Activated CD4-positive, alpha-beta T cell treated with anti-CD3 and anti-CD28 coated beads, Interleukin-2, amount 50 U/mL, for 16 hours (primary cell): ENCODE data around the gene SHISA6.
"Not testable (repeated sequence)": the region's sequence is repeated elsewhere in the genome, so short reads cannot be mapped to it uniquely, and the experiment has no call there.

Experiments used
- DNase-seq: peaks from one replicate; pipeline ENCODE4 v3.0.0-alpha.2; 2020

Gene SHISA6

DNA sequence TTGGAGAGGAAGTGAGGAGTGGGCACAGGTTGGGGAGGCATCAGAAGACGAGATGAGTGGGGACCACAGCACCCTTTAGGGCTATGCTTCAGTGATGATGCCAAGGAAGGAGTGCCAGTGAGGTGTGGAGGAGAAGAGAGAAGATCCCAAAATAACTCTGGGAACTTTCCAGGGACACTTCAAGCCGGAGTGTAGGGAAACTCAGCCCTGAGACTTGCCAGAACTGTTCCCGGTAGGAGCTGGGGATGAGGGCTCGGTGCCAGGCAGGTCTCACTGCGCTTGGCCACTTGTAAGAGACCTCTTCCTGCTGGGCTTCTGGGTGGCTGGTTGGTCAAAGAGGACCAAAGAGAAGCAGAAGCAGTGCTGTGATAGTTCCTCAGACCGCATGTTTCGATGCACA is 63.6 kb downstream of the SHISA6 start:
- no peak for DNase-seq

DNA sequence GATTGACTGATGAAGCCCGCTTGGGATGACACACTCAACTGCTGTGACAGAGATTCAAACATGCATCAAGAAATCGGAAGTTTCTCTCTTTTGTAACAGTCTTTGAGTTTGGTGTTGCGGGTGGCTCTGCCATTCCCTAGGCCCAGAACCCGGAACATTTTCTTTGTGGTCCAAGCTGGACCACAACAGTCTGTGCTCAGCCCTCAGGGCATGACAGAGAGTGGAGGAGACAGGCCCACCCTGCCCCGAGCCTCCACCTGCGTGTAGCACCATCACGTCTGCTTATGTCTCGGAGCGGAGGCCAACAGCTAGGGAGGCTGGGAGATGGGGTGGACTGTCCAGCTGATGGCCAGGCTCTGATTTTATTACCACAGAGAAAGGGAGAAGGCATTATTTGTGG is 64.5 kb downstream of the SHISA6 start:
- DNase-seq: no peak

- DNase-seq: no peak
Observed at GRCh38 chr17:11308531-11308930, 67.5 kb downstream of the SHISA6 start.

GRCh38 chr17:11309033-11309432 is 68.0 kb downstream of the SHISA6 start:
- DNase-seq: no peak

DNA sequence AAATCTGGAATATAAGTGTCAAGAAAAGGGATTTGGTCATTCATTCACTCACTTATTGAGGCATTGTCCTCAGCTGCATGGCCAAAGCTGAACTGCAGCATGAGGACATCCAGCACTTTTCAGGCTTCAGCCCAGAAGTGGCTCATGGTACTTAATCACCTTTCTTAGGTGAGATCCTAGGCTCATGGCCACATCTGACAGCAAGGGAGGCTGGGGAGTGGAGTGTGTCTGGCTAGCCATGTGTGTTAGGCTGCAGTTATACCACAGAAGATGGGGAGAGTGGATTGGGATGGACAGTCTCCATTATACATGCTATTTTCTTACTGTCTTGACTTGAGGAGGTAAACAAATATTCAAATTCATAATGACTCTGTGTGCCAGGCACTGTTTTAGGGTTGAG is 68.8 kb downstream of the SHISA6 start:
- no peak for DNase-seq

DNA sequence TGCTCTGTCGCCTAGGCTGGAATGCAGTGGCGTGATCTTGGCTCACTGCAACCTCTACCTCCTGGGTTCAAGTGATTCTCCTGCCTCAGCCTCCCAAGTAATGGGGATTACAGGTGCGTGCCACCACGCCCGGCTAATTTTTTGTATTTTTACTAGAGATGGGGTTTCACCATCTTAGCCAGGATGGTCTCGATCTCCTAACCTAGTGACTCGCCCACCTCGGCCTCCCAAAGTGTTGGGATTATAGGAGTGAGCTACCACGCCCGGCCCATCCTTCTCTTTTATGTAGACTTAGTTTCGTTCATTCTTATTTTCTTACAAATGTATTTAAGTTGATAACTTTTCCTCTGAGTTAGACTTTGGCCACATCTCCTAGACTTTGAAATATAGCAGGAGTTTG is 75.4 kb downstream of the SHISA6 start:
- not testable (repeated sequence) for DNase-seq

DNA sequence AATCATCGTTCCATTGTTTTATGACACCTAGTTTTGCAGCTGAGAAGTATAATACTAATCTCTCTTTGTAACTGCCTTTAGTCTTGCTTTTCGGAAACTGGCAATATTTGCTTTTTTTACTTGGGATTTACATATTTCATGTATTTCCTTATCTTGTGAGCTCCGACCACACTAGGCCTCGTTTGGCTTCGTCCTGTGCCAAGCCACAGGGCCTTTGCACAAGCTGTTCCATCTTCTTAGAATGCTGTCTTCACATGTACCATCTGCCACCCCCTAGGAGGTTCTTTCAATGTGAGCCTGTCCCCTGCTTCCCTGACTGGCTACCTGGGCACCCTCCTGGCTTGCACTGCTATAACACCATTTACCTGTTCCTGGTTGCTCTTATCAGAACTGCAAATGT is 77.2 kb downstream of the SHISA6 start:
- no peak for DNase-seq

DNA sequence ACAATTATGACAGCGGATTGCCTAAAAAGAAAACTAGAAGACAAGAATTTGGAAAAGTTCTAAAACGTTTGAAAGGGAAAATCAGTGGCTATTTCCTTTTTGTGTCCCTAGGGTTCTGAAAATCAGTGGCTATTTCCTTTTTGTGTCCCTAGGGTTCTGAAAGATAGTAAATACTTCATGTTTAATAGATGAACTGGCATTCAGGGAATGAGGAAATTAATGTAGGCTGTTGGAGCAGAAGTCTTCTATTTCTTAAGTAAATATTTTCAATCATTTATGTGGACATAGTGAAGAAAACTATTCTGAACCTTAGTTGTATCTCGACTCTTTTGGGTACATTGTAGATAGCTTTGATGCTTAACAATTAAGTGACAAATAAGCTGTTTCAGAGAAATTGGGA is 78.9 kb downstream of the SHISA6 start:
- no peak for DNase-seq

GRCh38 chr17:11324021-11324420 is 83.0 kb downstream of the SHISA6 start:
- DNase-seq: no peak

GRCh38 chr17:11324846-11325420 is 83.9 kb downstream of the SHISA6 start:
- DNase-seq: no peak

GRCh38 chr17:11326492-11326891 is 85.5 kb downstream of the SHISA6 start:
- DNase-seq: no peak

- DNase-seq: no peak
Observed at GRCh38 chr17:11328770-11329169, 87.8 kb downstream of the SHISA6 start.

DNA sequence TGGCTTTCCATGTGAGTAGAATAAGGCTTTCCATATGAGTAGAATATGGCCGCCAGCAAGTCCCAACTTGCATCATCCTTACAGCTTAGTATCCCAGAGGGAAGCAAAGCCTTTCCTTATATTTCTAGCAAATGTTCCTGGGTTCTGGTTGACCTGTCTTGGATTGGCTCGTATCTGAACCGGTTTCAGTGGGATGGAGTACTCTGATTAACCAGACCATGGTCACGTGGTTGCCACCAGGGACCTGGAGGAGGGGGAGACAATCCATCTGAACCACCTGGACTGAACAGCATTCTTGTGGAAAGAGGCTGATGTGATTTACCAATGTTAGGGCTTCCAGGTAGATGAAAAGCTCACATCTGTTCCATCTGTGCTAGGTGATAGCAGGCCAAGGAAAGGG is 89.0 kb downstream of the SHISA6 start:
- no peak for DNase-seq

DNA sequence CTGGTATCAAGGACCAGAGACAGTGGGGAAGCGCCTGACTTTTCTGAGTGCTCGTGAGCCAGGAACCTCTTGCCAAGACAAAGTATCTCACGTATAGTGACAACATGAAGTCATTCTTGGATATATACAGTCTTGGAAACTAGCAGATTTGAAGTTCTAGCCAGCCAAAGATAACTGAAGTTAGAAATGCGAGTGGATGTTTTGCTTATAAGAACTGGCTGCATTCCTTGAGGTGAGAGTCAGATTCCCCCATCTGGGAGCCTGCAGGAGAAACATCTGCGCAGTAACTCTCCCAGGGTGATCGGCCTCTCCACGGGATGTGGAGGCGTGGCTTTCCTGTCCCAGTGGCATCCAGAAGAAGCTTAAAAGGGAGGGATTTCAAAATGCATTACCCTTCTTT is 89.8 kb downstream of the SHISA6 start:
- DNase-seq: no peak

DNA sequence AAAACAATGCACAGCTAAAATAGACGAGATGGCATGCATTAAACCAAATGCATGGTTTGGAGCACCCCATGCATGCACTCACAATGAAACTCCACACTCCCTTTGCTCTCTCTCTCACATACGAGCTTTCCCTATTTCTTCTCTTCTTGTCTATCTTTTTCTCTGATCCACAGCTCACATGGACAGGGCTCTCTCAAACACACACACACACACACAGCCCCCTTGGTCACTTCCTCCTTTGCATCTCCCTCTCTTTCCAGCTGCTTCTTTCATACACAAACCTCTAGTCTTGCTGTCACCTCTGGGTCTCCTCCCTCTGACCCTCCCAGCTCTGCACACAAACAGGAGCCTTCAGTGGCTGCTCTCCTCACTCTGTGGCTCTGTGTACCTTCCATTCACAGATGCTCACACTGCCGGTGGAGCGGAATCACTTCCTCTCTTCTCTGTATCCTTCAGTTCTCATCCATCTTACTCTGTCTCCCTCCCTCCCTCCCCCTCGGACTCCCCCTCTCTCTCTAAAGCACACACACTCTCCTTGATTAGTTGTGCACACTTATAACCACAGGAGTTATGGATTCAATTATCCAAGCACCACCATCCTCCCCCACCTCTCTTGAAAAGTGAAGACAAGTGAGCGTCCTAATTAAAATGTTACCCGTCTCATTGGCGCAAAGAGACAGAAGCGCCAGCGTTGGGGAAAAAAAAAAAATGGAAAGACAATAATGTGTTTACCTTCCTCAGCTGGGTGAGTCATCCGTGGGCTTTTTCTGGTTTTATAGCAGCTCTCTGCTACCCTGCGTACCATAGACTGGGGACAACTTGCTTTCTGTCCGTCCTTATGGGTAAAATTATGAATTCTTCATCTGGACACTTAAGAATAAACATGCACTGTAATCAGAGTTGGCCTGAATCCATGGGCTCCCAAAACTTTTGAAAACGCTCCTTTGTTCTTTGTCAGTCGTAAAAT is 90.8 kb downstream of the SHISA6 start:
- DNase-seq: no peak

GRCh38 chr17:11332706-11333105 is 91.7 kb downstream of the SHISA6 start:
- no peak for DNase-seq

DNA sequence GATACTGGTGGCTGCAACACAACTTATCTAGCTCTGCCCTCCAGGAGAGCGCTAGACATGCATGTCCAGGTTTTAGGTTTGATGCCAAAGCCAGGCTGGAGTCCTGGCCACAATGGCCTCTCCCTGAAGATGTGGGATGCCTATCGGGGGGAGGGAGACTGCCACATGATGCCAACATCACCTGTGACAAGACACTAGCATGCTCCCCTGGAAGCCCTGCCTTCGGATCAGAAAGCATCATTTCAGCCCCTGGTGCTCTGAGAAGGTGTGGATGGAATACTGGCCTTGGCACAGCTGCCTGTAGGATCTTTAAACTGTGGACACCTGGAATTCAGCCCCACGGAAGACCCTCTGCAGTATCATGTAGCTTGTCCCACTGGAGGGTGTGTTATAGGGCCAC is 93.5 kb downstream of the SHISA6 start:
- DNase-seq: no peak

DNA sequence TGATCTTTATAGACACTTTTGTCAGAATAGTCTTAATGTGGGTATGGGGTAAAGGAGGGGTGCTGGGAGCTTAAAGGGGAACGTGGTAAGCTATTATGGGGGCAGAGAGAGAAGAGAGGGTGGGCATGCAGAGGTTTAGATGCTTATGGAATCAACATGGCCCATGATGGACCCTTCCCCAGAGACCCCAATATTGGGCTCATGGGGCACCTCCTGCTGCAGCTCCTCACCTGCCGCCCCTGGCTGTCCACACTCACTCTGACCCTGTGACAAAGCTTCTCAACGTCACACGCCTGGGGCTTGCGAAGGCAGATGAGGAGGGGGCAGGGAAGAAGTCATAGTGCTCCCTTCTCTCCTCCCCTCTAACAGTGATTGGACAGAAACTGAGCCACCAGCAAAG is 95.3 kb downstream of the SHISA6 start:
- no peak for DNase-seq

GRCh38 chr17:11340803-11341202 is 99.8 kb downstream of the SHISA6 start:
- no peak for DNase-seq

DNA sequence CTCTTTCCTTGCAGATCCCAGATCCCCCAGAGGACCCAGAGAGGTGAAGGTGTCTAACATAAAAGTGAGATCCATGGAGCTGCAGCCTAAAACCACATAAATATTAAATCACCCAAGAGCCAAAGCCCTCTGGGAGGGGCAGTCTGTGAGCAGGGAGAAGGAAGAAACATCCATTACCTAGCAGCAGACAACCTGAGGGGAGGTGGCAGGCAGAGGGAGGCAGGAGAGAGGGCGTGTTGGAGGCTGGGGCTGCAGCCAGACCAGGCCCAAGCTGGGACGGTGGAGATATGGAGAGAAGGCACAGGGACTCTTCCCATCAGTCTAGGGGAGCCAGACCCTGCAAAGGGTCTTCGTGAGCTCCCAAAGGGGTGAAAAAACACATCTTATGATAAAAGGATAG is 101.1 kb downstream of the SHISA6 start:
- no peak for DNase-seq

DNA sequence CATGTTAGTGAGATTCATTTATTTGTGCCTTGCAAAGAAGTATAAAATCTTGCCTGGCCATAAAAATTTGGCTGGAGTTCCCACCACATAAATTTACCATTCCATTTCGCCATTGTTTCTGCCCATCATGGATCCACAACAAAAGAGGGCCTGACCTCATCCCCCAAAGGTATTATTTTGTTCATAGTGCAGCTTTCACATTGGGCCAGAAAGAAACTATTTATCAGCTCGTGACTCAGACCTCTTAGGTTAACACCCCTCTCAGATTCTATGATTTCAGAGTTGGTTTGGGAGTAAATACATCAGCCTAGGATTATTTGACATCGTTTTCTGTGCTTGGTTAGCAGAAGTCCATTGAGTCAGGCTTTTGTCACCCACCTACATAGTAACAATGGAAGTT is 108.1 kb downstream of the SHISA6 start:
- DNase-seq: no peak

DNA sequence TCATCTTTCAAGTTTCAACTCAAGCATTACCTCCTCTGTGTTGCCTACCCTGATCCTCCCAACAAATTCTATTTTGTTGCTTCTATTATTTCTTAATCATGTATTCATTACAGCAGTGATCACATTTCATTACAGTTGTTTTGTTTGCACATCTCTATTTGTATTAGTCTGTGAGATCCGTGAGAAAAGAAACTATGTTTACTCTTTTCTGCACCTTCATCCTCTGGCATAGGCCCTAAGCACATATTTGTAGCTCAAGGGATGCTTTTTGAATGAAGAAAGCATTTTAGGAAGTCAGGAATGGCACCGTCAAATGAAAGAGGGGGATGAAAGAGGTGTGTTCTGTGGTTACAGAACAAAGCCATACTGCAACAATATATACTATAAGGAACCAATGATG is 110.5 kb downstream of the SHISA6 start:
- no peak for DNase-seq

- DNase-seq: no peak
Observed at GRCh38 chr17:11353601-11354000, 112.6 kb downstream of the SHISA6 start.

- DNase-seq: no peak
Observed at GRCh38 chr17:11356371-11356770, 115.4 kb downstream of the SHISA6 start.
